D341Med (cell line): ENCODE measurements around the gene ATRNL1.

Experiments used
- DNase-seq: peaks from one replicate; pipeline ENCODE4 v3.0.0; 2012; ENCODE audit warnings: low spot score

Gene ATRNL1

DNA sequence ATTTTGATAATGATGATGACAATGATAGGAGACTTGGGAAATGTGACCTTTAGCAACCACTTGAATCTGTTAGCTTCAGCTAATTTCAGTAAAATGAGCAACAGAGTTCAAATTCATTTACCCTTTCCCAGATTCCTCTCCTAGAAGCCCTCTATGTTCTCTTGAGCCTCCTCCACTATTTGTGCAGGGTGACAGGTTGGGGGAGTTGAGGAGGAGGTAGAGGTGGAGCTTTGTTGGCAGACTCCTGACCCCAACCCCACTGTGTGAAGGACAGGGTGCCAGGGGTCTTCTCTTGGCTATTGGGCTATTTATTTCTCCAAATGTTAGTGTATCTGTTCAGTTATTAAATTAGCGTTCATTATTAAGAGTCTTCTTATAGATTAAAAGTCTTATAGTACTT is 757.5 kb downstream of the ATRNL1 start:
- no peak for DNase-seq

DNA sequence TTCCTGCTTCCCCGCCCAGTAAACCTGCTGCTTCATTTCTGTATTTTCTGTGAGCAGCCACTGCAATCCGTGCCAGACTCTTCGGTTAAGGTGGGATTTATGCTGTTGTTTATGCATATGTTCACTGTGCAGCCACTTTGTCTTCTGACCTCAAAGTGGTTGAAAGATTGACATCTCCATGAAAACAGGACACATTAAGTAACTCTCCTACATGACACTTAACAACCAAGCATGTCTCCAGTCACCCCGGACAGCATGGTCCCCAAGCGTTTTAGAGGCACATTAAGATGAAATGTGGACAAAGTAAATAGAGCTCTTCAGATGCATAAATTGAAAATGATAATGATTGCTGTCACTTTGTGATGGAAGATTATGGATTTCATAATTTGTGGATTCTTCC is 758.5 kb downstream of the ATRNL1 start:
- no peak for DNase-seq

DNA sequence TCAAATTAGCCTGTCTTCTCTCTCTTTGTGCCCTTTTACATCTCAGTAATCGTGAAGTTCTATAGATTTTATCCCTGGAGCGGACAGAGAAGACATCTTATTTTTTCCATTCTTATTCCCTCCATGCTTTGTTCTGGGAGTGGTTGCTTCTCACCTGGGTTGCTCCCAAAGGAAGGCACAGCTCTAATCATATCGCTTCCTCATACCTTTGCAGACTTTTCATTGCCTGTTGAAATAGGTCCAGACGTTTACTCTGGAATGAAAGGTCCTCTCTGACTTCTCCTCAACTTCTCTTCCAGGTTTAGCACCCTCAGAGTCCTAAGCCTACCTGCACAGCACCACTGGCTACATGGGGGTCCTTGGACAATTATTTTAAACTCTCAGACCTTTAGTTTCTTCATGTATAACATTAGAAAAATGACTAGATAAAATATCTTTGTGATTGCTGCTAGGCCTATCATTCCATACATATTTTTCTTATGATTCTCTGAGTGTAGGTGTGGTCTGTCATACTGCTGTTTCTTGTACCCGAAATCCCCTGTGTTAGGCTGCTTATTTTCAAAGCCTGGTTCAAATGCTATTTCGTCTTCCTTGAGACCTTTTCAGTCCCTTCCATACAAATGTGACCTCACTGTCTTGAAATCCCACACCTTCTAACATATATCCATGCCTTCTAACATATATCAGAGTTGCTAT is 761.7 kb downstream of the ATRNL1 start:
- no peak for DNase-seq

DNA sequence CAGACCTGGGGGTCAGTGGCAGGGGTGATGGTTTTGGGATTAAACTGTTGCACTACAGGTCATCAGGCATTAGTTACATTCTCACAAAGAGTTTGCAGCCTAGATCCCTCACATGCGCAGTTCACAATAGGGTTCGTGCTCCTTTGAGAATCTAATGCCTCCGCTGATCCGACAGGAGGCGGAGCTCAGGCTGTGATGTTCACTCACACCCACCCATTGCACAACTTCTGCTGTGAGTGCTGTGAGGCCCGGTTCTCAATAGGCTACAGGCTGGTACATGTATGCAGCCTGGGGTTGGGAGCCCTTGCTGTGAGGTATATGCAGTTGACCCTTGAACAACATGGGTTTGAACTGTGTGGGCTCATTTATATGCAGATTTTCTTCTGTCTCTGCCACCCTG is 763.4 kb downstream of the ATRNL1 start:
- DNase-seq: no peak

DNA sequence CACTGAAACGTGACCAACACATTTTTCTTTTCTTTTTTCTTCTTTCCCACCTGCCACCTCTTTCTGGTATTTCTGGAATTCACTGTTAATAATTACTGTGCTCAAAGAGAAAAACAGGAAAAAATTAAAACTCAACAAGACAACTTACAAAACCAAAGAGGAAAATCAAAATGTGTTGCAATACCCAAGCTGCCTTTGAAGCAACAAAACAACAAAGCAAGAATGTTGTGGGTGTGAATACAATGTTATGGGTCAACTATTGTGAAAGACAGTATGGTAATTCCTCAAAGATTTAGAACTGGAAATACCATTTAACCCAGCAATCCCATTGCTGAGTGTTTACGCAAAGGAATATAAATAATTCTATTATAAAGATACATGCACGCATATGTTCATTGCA is 764.7 kb downstream of the ATRNL1 start:
- DNase-seq: no peak

DNA sequence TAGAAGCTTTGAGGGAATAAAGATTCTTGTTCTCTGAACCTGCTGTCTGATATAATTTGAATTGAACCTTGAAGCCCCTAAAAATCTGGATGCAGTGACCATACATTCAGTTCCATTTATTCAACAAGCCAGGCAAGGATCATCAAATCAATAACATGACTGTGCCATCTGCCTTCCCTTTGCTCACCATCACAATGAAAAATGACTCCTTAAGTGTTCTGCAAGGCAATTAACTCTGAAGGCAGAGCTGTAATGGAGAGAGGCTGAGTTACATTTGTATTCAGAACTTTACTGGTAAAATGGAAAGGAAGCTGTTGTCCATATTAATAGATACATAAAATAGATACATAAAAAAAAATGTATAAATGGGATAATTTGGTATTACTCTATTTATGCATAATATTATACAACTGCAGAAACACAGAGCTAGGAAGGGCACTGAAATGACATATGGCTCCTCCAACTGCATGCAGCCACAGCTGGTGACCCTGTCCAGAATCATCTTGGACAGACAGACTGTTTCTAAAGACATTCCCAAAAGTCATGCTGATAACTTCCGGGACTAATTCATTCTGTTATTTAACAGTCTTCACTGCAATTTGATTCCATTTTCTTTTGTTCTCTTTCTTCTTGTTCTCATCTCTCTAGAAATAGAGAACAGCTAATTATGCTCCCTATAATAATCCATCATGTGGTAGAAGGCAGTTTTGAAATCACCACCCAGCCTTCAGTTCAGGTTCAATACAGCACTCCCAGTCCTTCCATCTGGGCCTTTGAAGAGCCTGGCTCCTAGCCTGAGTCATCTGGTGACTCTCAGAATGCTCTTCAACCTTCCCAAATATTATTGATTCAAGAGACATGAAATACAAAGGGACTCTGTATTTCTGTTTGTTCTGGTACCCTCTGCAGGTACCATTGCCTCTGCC is 767.3 kb downstream of the ATRNL1 start:
- no peak for DNase-seq

DNA sequence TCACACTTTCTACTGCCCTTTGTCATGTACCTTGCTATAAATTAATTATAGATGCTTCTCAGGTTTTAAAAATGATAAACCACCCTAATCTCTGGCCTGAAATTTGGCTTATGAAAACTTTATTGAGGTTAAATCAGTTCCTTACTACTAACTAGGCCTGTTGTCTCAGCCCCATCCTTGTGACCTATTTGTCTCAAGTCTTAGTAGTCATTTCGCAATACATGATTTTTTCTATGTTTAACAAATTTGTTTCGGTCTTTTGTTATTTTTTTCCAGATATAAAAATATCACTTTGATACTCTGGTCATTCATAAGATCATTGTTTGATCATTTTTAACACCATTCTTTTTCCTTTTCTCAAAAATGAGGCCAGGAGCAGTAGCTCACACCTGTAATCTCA is 768.3 kb downstream of the ATRNL1 start:
- no peak for DNase-seq

DNA sequence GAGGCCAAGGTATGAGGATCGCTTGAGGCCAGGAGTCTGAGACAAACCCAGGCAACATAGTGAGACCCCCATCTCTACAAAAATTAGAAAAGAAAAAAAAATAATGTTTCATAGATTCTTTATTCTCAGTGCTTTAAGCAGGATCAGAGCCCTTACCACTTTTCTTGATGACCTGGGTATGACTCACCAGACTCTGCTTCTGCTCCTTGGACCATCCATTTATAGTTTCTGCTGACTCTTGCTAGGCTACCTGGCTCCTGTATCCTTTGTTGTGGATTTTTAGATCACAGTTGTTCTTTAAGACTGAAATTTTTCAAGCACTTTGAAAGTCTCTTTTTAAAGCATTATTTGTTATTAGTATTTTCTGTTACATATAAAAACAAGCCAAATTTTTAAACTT is 768.7 kb downstream of the ATRNL1 start:
- DNase-seq: no peak

DNA sequence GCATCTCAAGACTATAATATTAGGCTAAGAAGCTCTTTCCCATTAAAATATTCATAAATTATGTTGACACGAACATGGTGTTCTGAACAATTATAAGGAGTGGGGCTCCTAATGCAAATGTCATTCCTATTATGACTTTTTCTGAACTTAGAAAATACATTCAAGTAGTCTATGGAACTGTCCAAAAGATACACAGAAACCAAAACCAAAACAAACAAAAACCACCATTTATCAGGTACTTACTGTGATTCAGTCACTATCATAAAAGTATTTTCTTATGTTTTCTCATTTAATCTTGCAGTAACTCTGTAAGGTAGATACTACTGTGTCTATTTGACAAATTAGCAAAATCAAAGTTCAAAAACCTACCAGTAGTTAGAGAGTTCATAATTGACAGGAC is 773.0 kb downstream of the ATRNL1 start:
- DNase-seq: no peak

DNA sequence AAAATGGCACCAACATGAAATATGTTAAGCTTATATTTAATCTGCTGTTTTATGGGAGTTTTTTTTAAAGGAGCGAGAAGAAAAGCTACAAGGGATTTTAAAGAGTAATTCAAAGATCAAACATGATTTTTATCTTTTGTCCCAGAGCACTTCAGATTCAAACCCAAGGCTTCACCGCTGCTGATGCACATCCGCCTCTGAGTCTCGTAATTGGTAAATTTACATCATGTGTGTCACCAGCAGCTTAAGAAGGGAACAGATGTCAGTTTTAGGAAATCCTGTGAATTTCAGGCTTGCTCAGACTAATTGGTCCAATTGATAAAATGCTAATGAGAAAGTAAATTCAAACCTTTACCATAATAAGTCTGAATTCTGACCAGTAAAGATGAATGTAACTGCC is 773.5 kb downstream of the ATRNL1 start:
- DNase-seq: no peak

DNA sequence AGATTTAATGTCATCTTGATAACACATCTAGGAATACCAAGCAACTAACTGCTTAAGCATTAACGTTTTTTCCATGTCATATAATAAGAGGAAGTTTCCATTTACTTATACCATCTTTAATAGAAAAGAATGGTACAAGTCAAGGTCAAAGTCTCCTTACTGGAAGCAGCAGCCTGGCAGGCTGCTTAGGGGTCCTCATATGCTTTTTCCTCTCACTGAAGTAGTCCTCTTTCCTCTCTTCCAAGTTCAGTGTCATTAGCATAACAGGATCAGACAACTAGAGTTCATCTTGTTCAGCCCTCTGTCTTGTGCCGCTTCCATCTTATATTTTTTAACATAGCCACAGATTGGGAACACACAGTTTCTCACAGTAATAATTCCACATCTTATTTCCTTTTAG is 774.1 kb downstream of the ATRNL1 start:
- no peak for DNase-seq

DNA sequence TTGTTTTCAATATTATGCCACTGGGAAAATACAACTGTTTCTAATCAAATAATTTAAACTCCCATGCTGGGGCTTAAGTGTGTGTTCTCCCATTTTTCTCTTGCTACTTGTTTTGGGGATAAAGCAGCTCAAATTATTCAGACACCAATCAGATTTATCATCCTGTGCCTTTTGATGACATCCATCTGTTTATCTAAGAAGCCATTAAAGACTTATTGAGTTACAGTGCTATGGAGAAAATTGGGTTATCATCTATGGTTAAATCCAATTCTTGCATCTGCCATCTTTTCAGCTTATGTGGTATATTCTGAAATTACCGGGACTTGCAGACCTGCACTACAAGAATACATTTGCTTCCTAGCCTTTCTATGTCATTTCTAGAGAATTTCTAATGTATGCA is 778.7 kb downstream of the ATRNL1 start:
- no peak for DNase-seq

DNA sequence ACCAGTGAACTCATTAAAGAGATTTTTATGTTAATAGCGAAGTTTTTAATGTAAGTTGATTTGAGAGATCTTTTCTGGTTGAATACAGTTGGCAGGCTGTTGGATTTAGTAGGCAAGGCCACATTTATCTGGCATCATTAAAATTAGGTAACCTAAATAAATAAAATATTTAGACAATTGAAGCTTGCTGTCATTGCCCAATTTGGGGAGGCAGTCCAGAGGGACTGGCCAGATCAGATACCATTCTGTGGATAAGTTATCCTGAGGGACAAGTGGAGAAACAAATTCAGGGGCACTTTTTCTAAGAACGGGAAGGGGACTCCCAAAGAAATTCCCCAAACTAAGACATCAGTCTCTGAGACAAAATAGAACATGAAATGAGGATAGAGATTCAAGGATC is 782.0 kb downstream of the ATRNL1 start:
- no peak for DNase-seq

DNA sequence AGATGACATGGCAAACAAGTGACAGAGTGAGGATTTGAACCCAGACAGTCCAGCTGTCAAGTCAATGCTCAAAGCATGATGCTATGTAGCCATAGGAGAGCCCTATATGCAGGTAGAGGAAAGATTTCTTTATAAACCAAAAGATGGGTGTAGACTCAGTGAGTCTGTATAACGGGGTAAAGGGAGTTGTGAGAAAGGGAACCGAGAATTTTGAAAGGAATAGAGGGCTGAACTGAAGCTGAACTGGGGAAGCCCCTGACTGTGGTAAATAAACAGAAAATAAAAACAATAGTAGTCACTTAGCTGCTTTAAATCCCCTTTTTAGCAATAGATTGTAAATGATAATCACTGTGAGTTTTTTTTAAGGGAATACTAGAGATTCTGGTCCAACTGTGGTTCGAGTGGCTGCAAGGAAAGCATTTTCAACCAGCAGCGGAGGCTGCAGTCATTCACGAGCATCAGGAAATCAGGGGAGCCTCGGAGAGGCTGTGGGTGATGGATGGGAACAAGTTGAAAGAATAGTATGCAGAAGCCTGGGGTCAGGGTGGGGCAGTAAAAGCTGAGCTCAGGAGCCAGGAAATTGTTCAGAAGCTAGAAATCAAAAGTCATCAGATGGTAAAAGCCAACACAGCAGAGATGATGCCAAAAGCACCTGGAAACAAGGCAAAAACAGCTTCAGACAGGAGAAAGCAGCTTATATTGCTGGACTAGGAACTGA is 786.4 kb downstream of the ATRNL1 start:
- DNase-seq: no peak

DNA sequence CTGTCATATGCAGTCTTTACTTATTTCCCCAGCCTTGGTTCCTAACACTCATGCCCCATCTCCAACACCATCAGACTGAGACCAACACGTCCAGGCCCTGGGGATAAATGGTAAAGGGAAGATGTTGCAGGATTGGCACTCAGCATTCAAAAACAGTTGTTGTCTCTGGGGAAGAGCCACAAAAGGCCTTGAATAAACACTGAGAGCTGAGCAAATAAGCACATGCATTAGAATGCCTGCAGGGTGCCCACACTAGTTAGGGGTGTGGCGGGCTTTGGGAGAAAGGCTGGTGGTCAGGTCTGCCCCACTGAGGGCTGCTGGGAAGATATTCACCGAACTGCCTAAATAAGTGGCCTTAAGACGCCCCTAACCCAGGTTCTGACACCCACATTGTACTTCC is 788.9 kb downstream of the ATRNL1 start:
- DNase-seq: no peak

DNA sequence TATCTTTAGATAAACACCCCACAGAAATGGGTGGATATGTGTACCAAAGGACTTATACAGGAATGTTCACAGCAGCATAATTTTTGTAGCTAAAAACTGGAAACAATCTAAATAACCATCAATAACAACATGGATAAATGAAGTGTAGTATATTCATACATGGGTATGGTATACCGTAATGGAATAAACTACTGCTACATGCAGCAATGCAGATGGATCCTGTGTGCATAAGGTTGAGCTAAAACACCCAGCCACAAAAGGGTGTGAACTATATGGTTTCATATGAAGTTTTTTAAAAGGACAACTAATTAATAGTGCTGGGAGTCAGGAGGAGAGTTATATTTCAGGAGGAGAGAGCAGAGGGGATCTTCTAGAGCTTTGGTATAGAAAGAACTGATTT is 790.2 kb downstream of the ATRNL1 start:
- DNase-seq: no peak

DNA sequence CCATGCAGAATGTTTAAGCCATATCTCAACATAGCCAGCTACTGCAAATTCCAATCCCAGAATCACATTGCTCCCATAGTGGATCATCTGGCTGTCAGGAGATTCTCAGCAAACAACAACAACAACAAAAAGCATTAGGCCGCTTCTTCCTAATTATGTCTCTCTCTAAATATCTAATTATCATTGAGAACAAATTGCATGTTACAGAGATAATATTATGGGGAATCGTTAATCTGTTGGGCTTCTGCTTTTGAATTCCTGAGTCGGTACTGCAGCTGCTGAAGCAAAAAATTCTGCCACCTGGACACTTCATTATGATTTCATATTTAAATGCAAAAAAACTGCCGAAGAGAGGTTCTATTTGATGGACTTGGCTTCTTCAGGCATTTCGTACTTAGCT is 791.2 kb downstream of the ATRNL1 start:
- no peak for DNase-seq

DNA sequence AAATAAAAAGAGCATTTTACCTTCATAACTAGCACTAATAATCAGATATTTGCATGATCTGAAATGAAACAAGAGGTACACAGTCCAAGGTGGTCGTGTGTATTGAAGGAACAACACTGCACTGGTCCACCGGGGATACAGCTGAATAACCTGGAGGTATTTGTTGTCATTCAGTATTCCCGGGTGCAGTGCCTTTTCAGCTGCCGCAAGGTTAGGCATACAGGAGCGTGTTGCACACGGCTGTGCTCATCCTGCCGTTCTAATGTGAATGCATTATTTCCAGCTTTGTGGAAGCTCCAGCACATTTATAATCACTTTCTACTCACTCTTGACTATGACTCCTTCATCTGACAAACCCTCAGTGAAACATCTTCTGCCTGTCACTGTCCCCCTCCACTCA is 802.0 kb downstream of the ATRNL1 start:
- no peak for DNase-seq

DNA sequence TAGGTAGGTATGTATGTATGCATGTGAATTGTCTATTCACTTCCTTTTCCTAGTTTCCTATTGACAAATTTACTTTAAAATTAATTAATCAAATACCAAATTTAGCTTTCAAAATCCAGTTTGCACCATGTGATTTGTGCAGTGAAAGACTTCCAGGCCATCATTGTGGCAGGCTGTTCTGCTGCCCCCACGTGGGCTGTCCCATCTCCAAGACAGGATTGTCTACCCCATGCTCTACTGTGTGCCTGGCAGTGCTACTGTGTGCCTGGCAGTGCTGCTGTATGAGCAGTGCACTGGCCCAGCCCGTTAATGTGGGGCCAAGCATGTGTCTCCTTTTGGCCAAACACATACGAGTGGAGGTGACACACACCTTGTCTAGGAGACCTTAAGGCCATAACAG is 805.1 kb downstream of the ATRNL1 start:
- DNase-seq: no peak

DNA sequence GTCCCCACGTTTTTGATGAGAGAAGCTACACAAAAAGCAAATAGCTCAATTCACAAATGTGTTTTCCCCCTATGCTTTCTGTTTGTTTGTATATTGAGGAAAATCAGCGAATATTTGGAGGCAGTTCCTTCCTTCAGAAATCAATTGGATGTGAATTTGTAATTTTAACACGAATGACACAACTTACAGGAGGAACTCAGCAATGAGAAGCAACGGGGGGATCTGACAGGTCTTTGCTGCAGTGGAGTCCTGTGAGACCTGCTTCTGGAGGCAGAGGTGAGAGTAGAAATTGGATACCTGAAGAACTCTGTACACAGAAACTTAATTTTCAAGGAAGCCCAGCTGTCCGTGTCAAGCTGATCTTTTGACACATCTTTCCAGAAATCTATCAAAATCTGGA is 809.4 kb downstream of the ATRNL1 start:
- no peak for DNase-seq

DNA sequence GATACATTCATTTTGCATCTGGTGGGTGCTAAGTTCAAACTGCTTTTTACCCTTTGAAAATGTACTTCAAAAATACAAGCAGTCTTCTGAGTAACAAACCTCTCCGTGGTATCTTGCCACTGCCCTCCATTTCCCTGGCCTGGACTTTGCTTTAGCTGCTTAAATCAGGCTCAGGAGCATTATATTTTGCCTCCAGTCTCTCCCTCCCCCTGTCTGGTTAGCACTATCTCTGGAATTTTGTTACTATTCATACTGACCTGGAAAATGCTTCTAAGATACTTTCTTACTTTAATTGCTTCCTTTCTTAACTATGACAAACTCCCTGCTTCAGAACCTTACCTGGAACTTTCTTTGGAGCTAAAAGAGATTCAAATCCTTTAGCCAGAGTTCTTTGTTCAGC is 810.0 kb downstream of the ATRNL1 start:
- no peak for DNase-seq

DNA sequence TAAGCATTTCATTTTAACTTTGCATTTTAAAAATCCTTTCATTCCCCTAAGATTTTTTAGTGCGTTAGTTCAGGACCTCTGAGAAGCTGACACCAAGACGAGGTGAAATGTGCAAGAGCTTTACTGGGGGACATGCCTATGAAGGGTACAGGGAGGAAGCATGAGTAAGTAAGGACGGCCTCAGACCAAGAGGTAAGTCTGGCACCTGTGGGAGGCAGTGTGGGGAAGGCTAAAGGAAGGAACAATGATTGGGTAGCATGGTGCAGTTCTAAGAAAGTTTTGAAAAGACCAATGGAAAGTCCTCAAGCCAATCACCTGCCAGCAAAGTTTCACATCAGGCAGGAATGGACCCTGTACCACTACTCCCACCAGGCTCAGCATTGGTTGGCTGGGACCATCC is 810.7 kb downstream of the ATRNL1 start:
- DNase-seq: no peak

DNA sequence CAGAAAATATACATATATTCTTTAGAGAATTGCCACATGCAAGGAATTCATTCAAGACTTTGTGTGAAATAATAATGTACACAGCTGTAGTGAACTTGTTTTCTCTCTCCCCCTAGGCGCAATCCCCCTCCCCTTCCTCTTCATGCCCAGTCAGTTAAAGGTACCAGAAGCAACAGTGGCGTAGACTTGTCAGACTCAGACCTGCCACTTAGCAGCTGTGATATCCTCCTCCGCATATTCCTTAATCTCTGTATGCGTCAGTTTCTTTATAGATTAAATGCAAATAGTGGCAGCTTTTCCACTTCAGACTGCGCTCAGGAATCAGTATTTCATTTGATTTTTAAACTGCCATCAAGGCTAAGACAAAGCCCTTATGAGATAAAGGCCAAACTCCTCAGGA is 815.9 kb downstream of the ATRNL1 start:
- no peak for DNase-seq
